Hepatocyte (in vitro differentiated cells): ENCODE results near the gene ANKRD39. TPM values are rescaled to one million over a fixed set of nuclear protein-coding genes. Genes with fewer than 3 reads are reported as not detected.
A peak's percentile ranks its signal among the peaks of the same experiment; 100 is the strongest.

Experiments used
- DNase-seq: peaks from one replicate; pipeline ENCODE4 v3.0.0-alpha.2; 2016; ENCODE audit warnings: low spot score
- H2AFZ ChIP-seq: fragments of 200-600 bp; sonication (generic); 2 replicates; pipeline ENCODE4 v1.6.0; 2016; ENCODE audit warnings: antibody characterized with exemption, mild to moderate bottlenecking
- H3K27ac ChIP-seq: fragments of 200-600 bp; sonication (generic); 2 replicates; pipeline ENCODE4 v1.5.1; 2016; ENCODE audit warnings: mild to moderate bottlenecking
- H3K27me3 ChIP-seq: fragments of 200-600 bp; sonication (generic); 2 replicates; pipeline ENCODE4 v1.6.1; 2016
- H3K36me3 ChIP-seq: fragments of 200-600 bp; sonication (generic); replicated peaks from 2 replicates; pipeline ENCODE4 v1.5.1; 2016; ENCODE audit warnings: low read depth; ENCODE audit not compliant: insufficient read depth
- H3K4me1 ChIP-seq: fragments of 200-600 bp; sonication (generic); 2 replicates; pipeline ENCODE4 v1.5.1; 2016; ENCODE audit warnings: mild to moderate bottlenecking, moderate library complexity; ENCODE audit not compliant: insufficient read depth
- H3K4me2 ChIP-seq: fragments of 200-600 bp; sonication (generic); 2 replicates; pipeline ENCODE4 v1.6.0; 2016
- H3K4me3 ChIP-seq: fragments of 200-600 bp; sonication (generic); 2 replicates; pipeline ENCODE4 v1.5.1; 2016; ENCODE audit warnings: mild to moderate bottlenecking
- H3K79me2 ChIP-seq: fragments of 200-600 bp; sonication (generic); 2 replicates; pipeline ENCODE4 v1.6.0; 2017; ENCODE audit warnings: mild to moderate bottlenecking
- H3K9me2 ChIP-seq: fragments of 200-600 bp; sonication (generic); replicated peaks from 2 replicates; pipeline ENCODE4 v1.6.0; 2017; ENCODE audit warnings: mild to moderate bottlenecking; ENCODE audit not compliant: insufficient read depth
- H3K9me3 ChIP-seq: fragments of 200-600 bp; sonication (generic); 2 replicates; pipeline ENCODE4 v1.5.1; 2016; ENCODE audit warnings: low read depth, mild to moderate bottlenecking
- H4K20me1 ChIP-seq: fragments of 200-600 bp; sonication (generic); 2 replicates; pipeline ENCODE4 v1.6.0; 2016; ENCODE audit warnings: mild to moderate bottlenecking; ENCODE audit not compliant: insufficient read depth, poor library complexity, severe bottlenecking
- CTCF ChIP-seq: fragments of 200-600 bp; sonication (generic); IDR thresholded peaks from 2 replicates; pipeline ENCODE4 v1.5.1; 2016; ENCODE audit warnings: antibody characterized with exemption, mild to moderate bottlenecking; ENCODE audit not compliant: poor library complexity
- EZH2 ChIP-seq: fragments of 200-600 bp; sonication (generic); IDR thresholded peaks from 2 replicates; pipeline ENCODE4 v1.6.1; 2016; ENCODE audit warnings: antibody characterized with exemption, mild to moderate bottlenecking, borderline replicate concordance
- EZH2phosphoT487 ChIP-seq: fragments of 200-600 bp; sonication (generic); IDR thresholded peaks from one replicate; pipeline ENCODE4 v1.6.1; 2018; ENCODE audit warnings: antibody characterized with exemption, mild to moderate bottlenecking, low read depth, moderate library complexity; ENCODE audit not compliant: unreplicated experiment, severe bottlenecking
- WGBS: methylation state at CpG from one replicate; pipeline ENCODE4 v1.1.6; 2016; ENCODE audit warnings: low lambda C conversion rate; ENCODE audit errors: missing lambda C conversion rate; 5-methylcytosine and 5-hydroxymethylcytosine counted together
- polyA plus RNA-seq: library from polyadenylated mRNA; unstranded; fragments of >200 nt; fragmentation: Nextera tagmentation; extraction: Ambion mirVana; gene quantifications from 2 replicates; pipeline ENCODE4 v1.2.1, GENCODE V29; 2016
- total RNA-seq: library from RNA; depleted of rRNA; stranded (reverse); fragments of >200 nt; gene quantifications from 2 replicates; pipeline ENCODE4 v1.2.3, GENCODE V29; 2014

The ANKRD39 gene
- total and polyA plus RNA-seq, 2 experiments from 2014 or later = 13.6 to 25.6 TPM

DNA sequence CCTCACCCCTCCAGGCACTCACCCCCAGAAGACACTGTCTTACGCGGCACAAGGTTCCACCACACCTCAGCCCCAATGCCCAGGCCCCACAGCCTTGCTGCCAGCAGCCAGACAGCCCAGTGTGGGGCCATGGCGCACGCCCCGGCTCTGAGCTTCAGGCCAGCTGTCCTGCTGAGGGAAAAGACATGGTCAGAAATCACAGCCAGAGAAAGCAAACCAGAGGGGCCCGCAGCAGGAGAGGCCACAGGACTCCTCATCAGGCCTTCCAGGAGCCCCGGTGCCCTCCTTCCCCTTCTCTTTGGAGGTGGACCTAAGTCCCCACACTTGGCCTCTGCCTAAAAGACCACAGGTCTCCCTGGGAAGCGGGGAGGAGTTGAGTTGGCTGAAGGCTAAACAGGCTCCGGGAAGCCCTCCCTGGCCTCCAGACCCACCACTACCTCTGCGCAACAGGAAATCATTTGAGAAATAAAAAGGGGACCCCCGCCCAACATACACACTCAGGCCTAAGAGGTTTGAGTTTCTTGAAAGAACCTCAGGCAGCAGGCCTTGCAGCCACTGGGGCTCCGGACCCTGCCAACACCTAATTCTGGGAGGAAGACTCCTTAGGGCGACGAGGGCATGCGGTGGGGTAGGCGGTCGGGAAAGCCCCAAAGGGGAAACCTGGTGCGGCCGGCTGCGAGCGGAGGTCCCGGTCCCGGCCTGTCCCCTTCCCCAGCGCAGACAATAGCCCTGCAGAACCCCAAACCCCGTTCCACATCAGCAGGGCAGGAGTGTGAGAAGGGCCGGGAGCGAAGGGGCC, 10.1 kb upstream of the ANKRD39 start:
- 10% methylated on average over 27 of the region's 27 CpGs for WGBS
- TF ChIP-seq EZH2phosphoT487 (no peak), CTCF (no peak), EZH2 (no peak)
- Histone ChIP-seq H3K79me2 (peaks cover 57% of the 10 kb centered on the region), H2AFZ (no peak overlapping the region), H3K27me3 (no peaks in the 10 kb centered on the region), H4K20me1 (peaks cover 43% of the 10 kb centered on the region), H3K4me1 (peaks cover 30% of the 10 kb centered on the region), H3K36me3 (no peaks in the 10 kb centered on the region), H3K9me3 (no peaks in the 10 kb centered on the region), H3K27ac (peak overlapping the region; percentile 100), H3K9me2 (no peaks in the 10 kb centered on the region), H3K4me3 (peak overlapping the region; percentile 100), H3K4me2 (peak overlapping the region; percentile 99)
- no peak for DNase-seq

DNA sequence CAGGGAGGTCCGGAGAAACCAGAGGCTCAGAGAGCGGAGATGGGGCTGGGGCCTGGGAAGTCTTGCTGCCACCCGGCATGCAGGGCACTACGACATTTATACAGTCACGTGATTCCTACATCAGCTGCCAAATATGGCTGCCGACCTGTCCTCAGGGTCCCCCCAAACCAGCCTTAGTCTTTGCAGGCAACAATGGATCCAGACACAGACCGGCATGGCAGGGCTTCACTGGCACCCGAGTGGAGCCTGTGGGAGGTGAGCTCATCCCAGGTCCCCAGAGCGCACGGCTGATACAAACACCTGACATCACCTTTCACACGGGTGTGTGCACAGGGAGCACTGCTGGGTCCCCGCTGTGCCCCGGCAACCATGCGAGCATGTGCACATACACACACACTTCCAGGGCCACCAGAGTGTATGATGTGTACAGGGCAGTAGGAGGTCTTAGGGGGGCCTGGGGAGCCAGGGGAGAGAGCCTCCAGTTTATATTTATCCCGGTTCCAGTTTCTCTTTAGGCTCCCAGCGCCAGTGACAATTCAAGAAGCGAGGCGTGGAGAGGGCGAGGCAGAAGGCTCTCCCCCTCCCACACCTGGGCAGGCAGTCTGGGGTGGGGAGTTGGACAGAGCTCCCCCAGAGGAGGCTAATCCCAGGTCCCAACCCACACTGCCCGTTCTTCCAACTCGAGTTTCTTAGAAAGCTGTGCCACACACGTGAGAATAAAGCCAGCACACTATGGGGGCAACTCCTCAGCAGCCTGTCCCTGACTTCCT, 9.4 kb upstream of the ANKRD39 start:
- Histone ChIP-seq H3K27ac (peak overlapping the region; percentile 100), H3K4me2 (peak overlapping the region; percentile 99), H3K79me2 (peaks cover 57% of the 10 kb centered on the region), H2AFZ (no peak overlapping the region), H3K4me3 (peak overlapping the region; percentile 100), H3K36me3 (no peaks in the 10 kb centered on the region), H3K4me1 (peaks cover 30% of the 10 kb centered on the region), H3K27me3 (no peaks in the 10 kb centered on the region), H4K20me1 (peaks cover 43% of the 10 kb centered on the region), H3K9me3 (no peaks in the 10 kb centered on the region), H3K9me2 (no peaks in the 10 kb centered on the region)
- DNase-seq = no peak
- WGBS = 79% methylated on average over 22 of the region's 22 CpGs
- no peak for TF ChIP-seq EZH2phosphoT487
- no peak for TF ChIP-seq EZH2
- TF ChIP-seq CTCF = no peak

GRCh38 chr2:96866586-96866985, 8.8 kb upstream of the ANKRD39 start:
- H3K27me3 ChIP-seq = no peaks in the 10 kb centered on the region
- H3K4me2 ChIP-seq = peak overlapping the region; percentile 99
- H3K4me1 ChIP-seq = peaks cover 35% of the 10 kb centered on the region
- peaks cover 59% of the 10 kb centered on the region for H3K79me2 ChIP-seq
- no peak overlapping the region for H2AFZ ChIP-seq
- no peak for DNase-seq
- no peaks in the 10 kb centered on the region for H3K36me3 ChIP-seq
- no peak overlapping the region for H3K4me3 ChIP-seq
- H3K9me3 ChIP-seq = no peaks in the 10 kb centered on the region
- WGBS = 89% methylated on average over 8 of the region's 8 CpGs
- H3K9me2 ChIP-seq = no peaks in the 10 kb centered on the region
- TF ChIP-seq EZH2 (no peak), CTCF (no peak), EZH2phosphoT487 (no peak)
- H3K27ac ChIP-seq = no peak overlapping the region
- peaks cover 44% of the 10 kb centered on the region for H4K20me1 ChIP-seq
